ENCODE data around the gene MRPL41.
"Not testable (repeated sequence)": the region's sequence is repeated elsewhere in the genome, so short reads cannot be mapped to it uniquely, and the experiment has no call there.

Gene MRPL41

DNA sequence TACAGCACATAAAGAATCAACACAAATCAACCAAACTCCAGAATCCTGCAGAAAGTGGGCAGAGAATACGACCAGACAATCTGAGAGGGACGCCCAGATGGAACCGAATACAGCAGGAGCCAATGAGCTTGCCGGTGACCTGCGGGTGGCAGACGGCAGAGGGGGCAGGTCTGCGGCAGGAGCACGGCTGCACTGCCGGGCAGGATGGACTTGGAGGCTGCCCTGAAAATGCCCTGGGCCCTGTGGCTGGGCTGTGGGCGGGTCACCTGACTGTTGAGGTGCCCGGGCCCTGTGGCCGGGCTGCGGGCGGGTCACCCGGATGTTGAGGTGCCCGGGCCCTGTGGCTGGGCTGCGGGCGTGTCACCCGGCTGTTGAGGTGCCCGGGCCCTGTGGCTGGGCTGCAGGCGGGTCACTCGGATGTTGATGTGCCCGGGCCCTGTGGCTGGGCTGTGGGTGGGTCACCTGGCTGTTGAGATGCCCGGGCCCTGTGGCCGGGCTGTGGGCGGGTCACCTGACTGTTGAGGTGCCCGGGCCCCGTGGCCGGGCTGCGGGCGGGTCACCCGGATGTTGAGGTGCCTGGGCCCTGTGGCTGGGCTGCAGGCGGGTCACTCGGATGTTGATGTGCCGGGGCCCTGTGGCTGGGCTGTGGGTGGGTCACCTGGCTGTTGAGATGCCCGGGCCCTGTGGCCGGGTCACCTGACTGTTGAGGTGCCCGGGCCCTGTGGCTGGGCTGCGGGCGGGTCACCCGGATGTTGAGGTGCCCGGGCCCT lies 37.7 kb upstream of the MRPL41 start:
- no CpG with 5 or more reads among the region's 42 CpGs for WGBS (ENCODE audit: extremely low coverage, insufficient coverage, low lambda C conversion rate)
- not testable (repeated sequence) for H3K4me1 ChIP-seq (ENCODE audit: control insufficient read depth, low read depth, low read length); H3K9ac ChIP-seq (ENCODE audit: low read length); H2AK5ac ChIP-seq (ENCODE audit: low read length); H3K4me2 ChIP-seq (ENCODE audit: low read length); H3K56ac ChIP-seq (ENCODE audit: low read length); H4K8ac ChIP-seq (ENCODE audit: low read depth, low read length); H3K23ac ChIP-seq (ENCODE audit: low read length); H3K79me1 ChIP-seq (ENCODE audit: low read length); H3K27me3 ChIP-seq (ENCODE audit: insufficient read depth, low read length, poor library complexity); H3K18ac ChIP-seq (ENCODE audit: low read length); H3K36me3 ChIP-seq (ENCODE audit: control insufficient read depth, insufficient read depth, low read length); H3K79me2 ChIP-seq (ENCODE audit: control insufficient read depth, insufficient read depth, low read length); H2BK5ac ChIP-seq (ENCODE audit: low read length); DNase-seq; H3K27ac ChIP-seq (ENCODE audit: low read depth, low read length); H3K4me3 ChIP-seq (ENCODE audit: low read length); H2BK120ac ChIP-seq (ENCODE audit: low read depth, low read length); H3K4ac ChIP-seq (ENCODE audit: low read depth, low read length); H4K5ac ChIP-seq (ENCODE audit: low read length); H2BK15ac ChIP-seq (replicated peaks; ENCODE audit: low read depth)

DNA sequence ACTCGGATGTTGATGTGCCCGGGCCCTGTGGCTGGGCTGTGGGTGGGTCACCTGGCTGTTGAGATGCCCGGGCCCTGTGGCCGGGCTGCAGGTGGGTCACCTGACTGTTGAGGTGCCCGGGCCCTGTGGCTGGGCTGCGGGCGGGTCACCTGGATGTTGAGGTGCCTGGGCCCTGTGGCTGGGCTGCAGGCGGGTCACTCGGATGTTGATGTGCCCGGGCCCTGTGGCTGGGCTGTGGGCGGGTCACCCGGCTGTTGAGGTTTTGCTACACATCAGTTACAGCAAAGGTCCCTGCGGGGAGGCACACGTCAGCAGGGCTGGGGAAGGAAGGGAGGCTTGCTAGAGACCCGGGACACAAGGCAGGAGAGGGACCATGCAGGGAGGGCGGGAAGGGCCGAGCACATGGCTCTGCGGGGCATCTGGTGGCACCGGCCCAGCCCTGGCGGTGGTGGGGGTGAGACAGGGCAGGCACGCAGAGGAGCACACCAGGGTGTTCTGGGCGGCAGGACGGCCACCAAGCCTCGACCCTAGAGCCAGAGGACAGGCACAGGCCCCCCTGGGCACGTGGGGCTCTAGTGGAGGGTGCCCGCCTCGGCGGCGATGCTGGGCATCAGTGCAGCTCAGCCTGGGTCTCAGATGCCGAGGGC lies 36.9 kb upstream of the MRPL41 start:
- Histone ChIP-seq H3K79me1 (ENCODE audit: low read length) (no peaks in the 10 kb centered on the region), H2BK120ac (ENCODE audit: low read depth, low read length) (no peak overlapping the region), H3K4me1 (ENCODE audit: control insufficient read depth, low read depth, low read length) (no peaks in the 10 kb centered on the region), H2BK15ac (replicated peaks; ENCODE audit: low read depth) (no peak overlapping the region), H3K56ac (ENCODE audit: low read length) (no peak overlapping the region), H3K27ac (ENCODE audit: low read depth, low read length) (no peak overlapping the region), H3K18ac (ENCODE audit: low read length) (no peak overlapping the region), H2BK5ac (ENCODE audit: low read length) (no peak overlapping the region), H3K4me2 (ENCODE audit: low read length) (no peak overlapping the region), H2AK5ac (ENCODE audit: low read length) (no peak overlapping the region), H4K8ac (ENCODE audit: low read depth, low read length) (no peak overlapping the region), H3K36me3 (ENCODE audit: control insufficient read depth, insufficient read depth, low read length) (no peaks in the 10 kb centered on the region), H3K23ac (ENCODE audit: low read length) (no peak overlapping the region), H4K5ac (ENCODE audit: low read length) (no peak overlapping the region), H3K4ac (ENCODE audit: low read depth, low read length) (no peak overlapping the region), H3K4me3 (ENCODE audit: low read length) (no peak overlapping the region), H3K27me3 (ENCODE audit: insufficient read depth, low read length, poor library complexity) (no peaks in the 10 kb centered on the region), H3K79me2 (ENCODE audit: control insufficient read depth, insufficient read depth, low read length) (no peaks in the 10 kb centered on the region), H3K9ac (ENCODE audit: low read length) (no peak overlapping the region)
- no peak for DNase-seq
- WGBS (ENCODE audit: extremely low coverage, insufficient coverage, low lambda C conversion rate) = no CpG with 5 or more reads among the region's 30 CpGs

DNA sequence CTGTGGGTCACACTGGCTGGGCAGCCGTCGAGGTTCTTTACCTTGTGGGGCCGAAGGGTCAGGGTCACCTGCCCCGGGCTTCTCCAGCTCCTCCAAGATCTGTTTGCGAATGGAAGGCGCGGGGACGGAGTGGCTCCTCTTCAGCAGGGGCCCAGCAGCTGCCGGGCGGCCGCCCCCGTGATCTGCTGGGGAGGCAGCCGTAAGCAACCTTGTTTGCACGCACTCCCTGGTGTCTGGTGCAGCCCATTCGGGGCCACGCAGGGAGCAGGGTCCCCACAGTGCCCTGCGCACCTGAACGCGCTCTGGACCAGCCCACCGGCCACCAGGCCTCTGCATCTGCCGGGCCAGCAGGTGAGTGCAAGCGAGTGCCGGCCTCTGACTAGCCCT lies 36.3 kb upstream of the MRPL41 start:
- Histone ChIP-seq H2BK120ac (ENCODE audit: low read depth, low read length) (no peak overlapping the region), H3K36me3 (ENCODE audit: control insufficient read depth, insufficient read depth, low read length) (no peaks in the 10 kb centered on the region), H3K4ac (ENCODE audit: low read depth, low read length) (no peak overlapping the region), H4K8ac (ENCODE audit: low read depth, low read length) (no peak overlapping the region), H3K18ac (ENCODE audit: low read length) (no peak overlapping the region), H3K79me2 (ENCODE audit: control insufficient read depth, insufficient read depth, low read length) (no peaks in the 10 kb centered on the region), H3K56ac (ENCODE audit: low read length) (no peak overlapping the region), H2BK15ac (replicated peaks; ENCODE audit: low read depth) (no peak overlapping the region), H2BK5ac (ENCODE audit: low read length) (no peak overlapping the region), H3K27ac (ENCODE audit: low read depth, low read length) (no peak overlapping the region), H3K27me3 (ENCODE audit: insufficient read depth, low read length, poor library complexity) (no peaks in the 10 kb centered on the region), H4K5ac (ENCODE audit: low read length) (no peak overlapping the region), H3K4me2 (ENCODE audit: low read length) (no peak overlapping the region), H3K23ac (ENCODE audit: low read length) (no peak overlapping the region), H3K79me1 (ENCODE audit: low read length) (no peaks in the 10 kb centered on the region), H2AK5ac (ENCODE audit: low read length) (no peak overlapping the region), H3K4me3 (ENCODE audit: low read length) (no peak overlapping the region), H3K9ac (ENCODE audit: low read length) (no peak overlapping the region), H3K4me1 (ENCODE audit: control insufficient read depth, low read depth, low read length) (no peaks in the 10 kb centered on the region)
- WGBS (ENCODE audit: extremely low coverage, insufficient coverage, low lambda C conversion rate) = no CpG with 5 or more reads among the region's 23 CpGs
- DNase-seq = no peak

DNA sequence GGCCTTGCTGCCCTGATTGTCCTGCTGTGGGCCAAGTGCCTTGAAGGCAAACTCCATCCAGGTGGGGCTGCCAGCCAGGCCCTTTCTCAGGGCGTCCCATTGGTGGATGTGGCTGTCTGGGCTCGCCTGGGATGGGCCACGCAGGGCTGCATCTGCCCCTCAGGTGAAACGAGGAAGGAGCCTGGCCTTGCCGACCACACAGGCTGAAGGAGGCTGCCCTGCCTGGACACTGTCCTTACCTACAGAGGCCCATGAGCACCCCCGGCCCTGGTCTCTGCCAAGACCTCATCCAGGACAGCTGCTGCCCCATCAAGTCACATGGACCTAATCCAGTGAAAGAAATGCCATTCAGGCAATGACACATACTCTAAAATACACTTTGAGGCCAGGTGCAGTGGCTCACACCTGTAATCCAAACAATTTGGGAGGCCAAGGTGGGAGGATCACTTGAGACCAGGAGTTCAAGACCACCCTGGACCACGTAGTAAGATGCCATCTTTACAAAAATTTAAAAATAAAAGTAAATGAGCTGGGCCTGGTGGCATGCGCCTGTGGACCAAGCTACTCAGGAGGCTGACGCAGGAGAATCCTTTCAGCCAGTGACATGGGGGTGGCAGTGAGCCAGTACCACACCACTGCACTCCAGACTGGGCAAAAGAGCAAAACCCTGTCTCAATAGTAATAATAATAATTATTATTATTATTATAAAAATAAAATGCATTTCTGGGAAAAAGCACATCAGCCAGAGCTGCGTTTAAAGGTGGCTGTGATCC lies 35.3 kb upstream of the MRPL41 start:
- Histone ChIP-seq H3K56ac (ENCODE audit: low read length) (no peak overlapping the region), H3K4ac (ENCODE audit: low read depth, low read length) (no peak overlapping the region), H3K79me2 (ENCODE audit: control insufficient read depth, insufficient read depth, low read length) (no peaks in the 10 kb centered on the region), H3K36me3 (ENCODE audit: control insufficient read depth, insufficient read depth, low read length) (no peaks in the 10 kb centered on the region), H2BK120ac (ENCODE audit: low read depth, low read length) (no peak overlapping the region), H4K5ac (ENCODE audit: low read length) (no peak overlapping the region), H2BK5ac (ENCODE audit: low read length) (no peak overlapping the region), H2AK5ac (ENCODE audit: low read length) (no peak overlapping the region), H3K9ac (ENCODE audit: low read length) (no peak overlapping the region), H3K4me2 (ENCODE audit: low read length) (no peak overlapping the region), H3K18ac (ENCODE audit: low read length) (no peak overlapping the region), H3K23ac (ENCODE audit: low read length) (no peak overlapping the region), H3K27me3 (ENCODE audit: insufficient read depth, low read length, poor library complexity) (no peaks in the 10 kb centered on the region), H3K4me1 (ENCODE audit: control insufficient read depth, low read depth, low read length) (no peaks in the 10 kb centered on the region), H3K79me1 (ENCODE audit: low read length) (no peaks in the 10 kb centered on the region), H4K8ac (ENCODE audit: low read depth, low read length) (no peak overlapping the region), H3K4me3 (ENCODE audit: low read length) (no peak overlapping the region), H3K27ac (ENCODE audit: low read depth, low read length) (no peak overlapping the region), H2BK15ac (replicated peaks; ENCODE audit: low read depth) (no peak overlapping the region)
- no CpG with 5 or more reads among the region's 10 CpGs for WGBS (ENCODE audit: extremely low coverage, insufficient coverage, low lambda C conversion rate)
- no peak for DNase-seq

DNA sequence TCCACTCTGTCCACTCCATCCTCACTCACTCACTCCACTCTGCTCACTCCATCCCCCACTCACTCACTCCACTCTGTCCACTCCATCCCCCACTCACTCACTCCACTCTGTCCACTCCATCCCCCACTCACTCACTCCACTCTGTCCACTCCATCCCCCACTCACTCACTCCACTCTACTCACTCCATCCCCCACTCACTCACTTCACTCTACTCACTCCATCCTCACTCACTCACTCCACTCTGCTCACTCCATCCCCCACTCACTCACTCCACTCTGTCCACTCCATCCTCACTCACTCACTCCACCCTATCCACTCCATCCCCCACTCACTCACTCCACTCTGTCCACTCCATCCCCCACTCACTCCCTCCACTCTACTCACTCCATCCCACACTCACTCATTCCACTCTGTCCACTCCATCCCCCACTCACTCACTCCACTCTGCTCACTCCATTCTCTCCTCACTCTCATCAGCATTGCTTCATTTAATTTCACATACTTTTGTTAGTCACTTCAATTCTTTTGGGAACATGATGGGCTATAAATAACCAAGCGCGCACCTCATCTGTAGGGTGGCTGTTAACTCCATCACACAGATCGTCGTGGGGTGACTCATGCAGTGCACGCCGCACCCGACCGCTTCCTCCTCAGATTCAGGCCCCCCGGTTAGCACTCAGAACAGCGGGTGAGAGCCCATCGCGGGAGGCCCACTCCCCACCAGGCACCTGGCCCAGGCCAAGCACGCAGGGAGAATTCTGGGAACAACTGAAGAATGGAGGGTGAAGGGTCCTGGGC lies 32.8 kb upstream of the MRPL41 start:
- not testable (repeated sequence) for H2BK15ac ChIP-seq (replicated peaks; ENCODE audit: low read depth); H3K79me1 ChIP-seq (ENCODE audit: low read length); H3K23ac ChIP-seq (ENCODE audit: low read length); H2BK5ac ChIP-seq (ENCODE audit: low read length); H3K18ac ChIP-seq (ENCODE audit: low read length); H3K36me3 ChIP-seq (ENCODE audit: control insufficient read depth, insufficient read depth, low read length); H3K79me2 ChIP-seq (ENCODE audit: control insufficient read depth, insufficient read depth, low read length); H4K8ac ChIP-seq (ENCODE audit: low read depth, low read length); H3K27me3 ChIP-seq (ENCODE audit: insufficient read depth, low read length, poor library complexity); H3K4ac ChIP-seq (ENCODE audit: low read depth, low read length); H2AK5ac ChIP-seq (ENCODE audit: low read length); H3K4me2 ChIP-seq (ENCODE audit: low read length); H2BK120ac ChIP-seq (ENCODE audit: low read depth, low read length); DNase-seq; H4K5ac ChIP-seq (ENCODE audit: low read length); H3K27ac ChIP-seq (ENCODE audit: low read depth, low read length); H3K9ac ChIP-seq (ENCODE audit: low read length); H3K56ac ChIP-seq (ENCODE audit: low read length); H3K4me3 ChIP-seq (ENCODE audit: low read length); H3K4me1 ChIP-seq (ENCODE audit: control insufficient read depth, low read depth, low read length)
- no CpG with 5 or more reads among the region's 13 CpGs for WGBS (ENCODE audit: extremely low coverage, insufficient coverage, low lambda C conversion rate)
